Fibroblast of lung (primary cell): ENCODE data around the gene RGS18. TPM values are rescaled to one million over a fixed set of nuclear protein-coding genes. Genes with fewer than 3 reads are reported as not detected.
"Not testable (repeated sequence)": the region's sequence is repeated elsewhere in the genome, so short reads cannot be mapped to it uniquely, and the experiment has no call there.

Experiments used
- DNase-seq, 2 donors: peaks; one replicate each; pipeline versions ENCODE4 v3.0.0 to v3.0.0-alpha.2; 2010; ENCODE audit warnings: low read depth in 2 of 2
- H2AFZ ChIP-seq: 2 replicates; pipeline ENCODE4 v1.5.1; 2012; ENCODE audit warnings: low read length, control low read depth, inconsistent platforms
- H3K27ac ChIP-seq: 2 replicates; pipeline ENCODE4 v1.5.1; 2011; ENCODE audit warnings: low read length, control low read depth; ENCODE audit not compliant: insufficient read depth
- H3K27me3 ChIP-seq: 2 replicates; pipeline ENCODE4 v1.5.1; 2011; ENCODE audit warnings: mild to moderate bottlenecking, low read length; ENCODE audit not compliant: control insufficient read depth, insufficient read depth
- H3K36me3 ChIP-seq: 2 replicates; pipeline ENCODE4 v1.5.1; 2011; ENCODE audit warnings: low read length; ENCODE audit not compliant: control insufficient read depth, insufficient read depth
- H3K4me1 ChIP-seq: 2 replicates; pipeline ENCODE4 v1.5.1; 2011; ENCODE audit warnings: low read length; ENCODE audit not compliant: control insufficient read depth, insufficient read depth; ENCODE audit errors: extremely low read depth
- H3K4me2 ChIP-seq: 2 replicates; pipeline ENCODE4 v1.5.1; 2011; ENCODE audit warnings: low read length, control low read depth; ENCODE audit not compliant: insufficient read depth; ENCODE audit errors: extremely low read depth
- H3K4me3 ChIP-seq, 4 experiments: fragments of 200-600 bp in 1 of 4; sonication (generic) in 1 of 4; replicated peaks in 1 of 4; 2 replicates each; pipeline ENCODE4 v1.5.1; 2011 to 2016; ENCODE audit warnings: low read length in 4 of 4, low read depth in 3 of 4, mild to moderate bottlenecking in 3 of 4, control low read depth in 2 of 4, inconsistent platforms in 1 of 4, mixed read lengths in 1 of 4; ENCODE audit not compliant: insufficient read depth in 1 of 4; ENCODE audit errors: control extremely low read depth in 1 of 4
- H3K79me2 ChIP-seq: 2 replicates; pipeline ENCODE4 v1.5.1; 2012; ENCODE audit warnings: mild to moderate bottlenecking, low read length, inconsistent platforms; ENCODE audit not compliant: control insufficient read depth, insufficient read depth
- H3K9ac ChIP-seq: 2 replicates; pipeline ENCODE4 v1.5.1; 2011; ENCODE audit warnings: mild to moderate bottlenecking, low read length, control low read depth; ENCODE audit not compliant: insufficient read depth
- H3K9me3 ChIP-seq: 2 replicates; pipeline ENCODE4 v1.5.1; 2012; ENCODE audit warnings: low read depth, low read length; ENCODE audit not compliant: control insufficient read depth, insufficient read depth
- H4K20me1 ChIP-seq: 2 replicates; pipeline ENCODE4 v1.5.1; 2011; ENCODE audit warnings: low read length; ENCODE audit not compliant: control insufficient read depth, insufficient read depth; ENCODE audit errors: extremely low read depth
- CTCF ChIP-seq, 2 donors: IDR thresholded peaks in 1 of 2; conservative IDR thresholded peaks in 1 of 2; 1 replicate in 1 of 2; 2 replicates in 1 of 2; pipeline ENCODE4 v1.5.1; 2011 to 2012; ENCODE audit warnings: low read length in 2 of 2, control low read depth in 1 of 2, inconsistent platforms in 1 of 2, low read depth in 1 of 2, mild to moderate bottlenecking in 1 of 2
- EZH2 ChIP-seq: IDR thresholded peaks from 2 replicates; pipeline ENCODE4 v1.5.1; 2012; ENCODE audit warnings: low read length, control low read depth, mild to moderate bottlenecking; ENCODE audit errors: missing control alignments
- polyA plus RNA-seq, 2 donors: library from polyadenylated mRNA; depleted of rRNA in 1 of 2; stranded (reverse) in 1 of 2; unstranded in 1 of 2; fragments of >200 nt; gene quantifications; 2 replicates each; pipeline ENCODE4 v1.2.1, GENCODE V29; 2011 to 2012; ENCODE audit warnings: missing spikeins in 1 of 2
- total RNA-seq: library from RNA; depleted of rRNA; stranded (reverse); fragments of >200 nt; gene quantifications from 2 replicates; pipeline ENCODE4 v1.2.1, GENCODE V29; 2014

Gene RGS18
- total and polyA plus RNA-seq, 2 donors (not counting 1 experiment from before 2014, with no cell fraction given), result 0.17 TPM; not detected in 1

- Histone ChIP-seq H3K36me3 (no peaks in the 10 kb centered on the region), H3K4me1 (no peaks in the 10 kb centered on the region), H3K4me3 (no peak overlapping the region), H3K79me2 (no peaks in the 10 kb centered on the region), H3K27me3 (no peaks in the 10 kb centered on the region), H4K20me1 (no peaks in the 10 kb centered on the region), H2AFZ (no peak overlapping the region), H3K9me3 (no peaks in the 10 kb centered on the region), H3K4me2 (no peak overlapping the region), H3K9ac (no peak overlapping the region), H3K27ac (no peak overlapping the region)
- no peak for TF ChIP-seq CTCF (conservative IDR thresholded peaks at IDR 0.05 in 1 of 2, IDR thresholded peaks at IDR 0.05 in 1 of 2; ENCODE audit: low read depth in 1 of 2, low read length in 2 of 2)
- no peak for TF ChIP-seq EZH2
- DNase-seq, result no peak
Observed at GRCh38 chr1:192123212-192123611, 35.0 kb upstream of the RGS18 start.

- H3K9ac ChIP-seq, result no peak overlapping the region
- DNase-seq, result no peak
- H2AFZ ChIP-seq, result no peak overlapping the region
- H3K79me2 ChIP-seq, result no peaks in the 10 kb centered on the region
- no peaks in the 10 kb centered on the region for H4K20me1 ChIP-seq
- TF ChIP-seq CTCF (conservative IDR thresholded peaks at IDR 0.05 in 1 of 2, IDR thresholded peaks at IDR 0.05 in 1 of 2; ENCODE audit: low read depth in 1 of 2, low read length in 2 of 2) (no peak), EZH2 (no peak)
- no peak overlapping the region for H3K4me3 ChIP-seq
- no peaks in the 10 kb centered on the region for H3K9me3 ChIP-seq
- no peaks in the 10 kb centered on the region for H3K27me3 ChIP-seq
- no peaks in the 10 kb centered on the region for H3K36me3 ChIP-seq
- H3K27ac ChIP-seq, result no peak overlapping the region
- H3K4me1 ChIP-seq, result no peaks in the 10 kb centered on the region
- H3K4me2 ChIP-seq, result no peak overlapping the region
Observed at GRCh38 chr1:192126030-192126619, 32.1 kb upstream of the RGS18 start.

DNA sequence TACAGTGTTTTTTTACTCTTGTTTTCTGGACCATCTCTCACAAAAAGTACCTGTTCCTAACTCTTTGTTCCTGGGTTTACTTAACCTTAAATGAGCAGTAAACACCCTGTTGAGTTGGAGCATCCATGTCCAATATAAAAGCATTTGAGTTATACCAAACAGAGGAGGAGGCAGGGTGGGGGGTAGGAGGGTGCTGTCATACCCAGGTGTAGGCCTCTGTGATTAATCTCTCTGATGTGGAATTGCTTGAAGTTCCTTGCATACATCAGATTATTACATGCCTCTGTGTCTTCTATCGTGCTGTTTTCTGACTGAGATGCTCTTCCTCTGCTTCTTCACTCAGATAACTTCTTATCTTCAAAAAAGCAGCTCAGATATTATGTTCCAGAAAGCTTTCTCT, 28.1 kb upstream of the RGS18 start:
- H3K36me3 ChIP-seq, result no peaks in the 10 kb centered on the region
- H3K9me3 ChIP-seq, result no peaks in the 10 kb centered on the region
- no peaks in the 10 kb centered on the region for H3K4me1 ChIP-seq
- no peak for DNase-seq
- H3K9ac ChIP-seq, result no peak overlapping the region
- no peaks in the 10 kb centered on the region for H3K79me2 ChIP-seq
- H2AFZ ChIP-seq, result no peak overlapping the region
- no peak for TF ChIP-seq EZH2
- no peak for TF ChIP-seq CTCF (conservative IDR thresholded peaks at IDR 0.05 in 1 of 2, IDR thresholded peaks at IDR 0.05 in 1 of 2; ENCODE audit: low read depth in 1 of 2, low read length in 2 of 2)
- H3K27me3 ChIP-seq, result no peaks in the 10 kb centered on the region
- no peaks in the 10 kb centered on the region for H4K20me1 ChIP-seq
- H3K4me3 ChIP-seq, result no peak overlapping the region
- no peak overlapping the region for H3K4me2 ChIP-seq
- no peak overlapping the region for H3K27ac ChIP-seq

- not testable (repeated sequence) for H3K4me2 ChIP-seq, H3K9ac ChIP-seq, H3K9me3 ChIP-seq, H2AFZ ChIP-seq, H3K4me3 ChIP-seq, H3K79me2 ChIP-seq, H4K20me1 ChIP-seq, H3K27ac ChIP-seq, DNase-seq, H3K36me3 ChIP-seq, H3K27me3 ChIP-seq, H3K4me1 ChIP-seq
Observed at GRCh38 chr1:192130865-192131264, 27.4 kb upstream of the RGS18 start.
